ENCODE data around the gene FGF13.
A peak's percentile ranks its signal among the peaks of the same experiment; 100 is the strongest.

Gene FGF13

GRCh38 chrX:138754861-138755260 lies 43.3 kb upstream of the FGF13 start:
- Histone ChIP-seq H3K9me3 (ENCODE audit: control insufficient read depth, insufficient read depth, low read length) (no peaks in the 10 kb centered on the region), H3K4me2 (ENCODE audit: low read length) (no peak overlapping the region), H3K4me1 (ENCODE audit: control insufficient read depth, low read length) (no peaks in the 10 kb centered on the region), H3F3A (ENCODE audit: control insufficient read depth, insufficient read depth) (no peaks in the 10 kb centered on the region), H3K4me3 (ENCODE audit: low read length) (no peak overlapping the region), H4K20me1 (ENCODE audit: control insufficient read depth, insufficient read depth, low read depth, low read length) (no peaks in the 10 kb centered on the region), H3K27ac (ENCODE audit: low read depth, low read length) (no peak overlapping the region), H3K79me2 (ENCODE audit: control insufficient read depth, low read length) (no peaks in the 10 kb centered on the region), H3K9me2 (replicated peaks; ENCODE audit: control insufficient read depth, low read length) (no peaks in the 10 kb centered on the region), H3K27me3 (ENCODE audit: control insufficient read depth, low read length) (no peaks in the 10 kb centered on the region), H3K36me3 (ENCODE audit: control insufficient read depth, low read length) (no peaks in the 10 kb centered on the region)
- no peak for TF ChIP-seq CTCF (IDR thresholded peaks at IDR 0.05; ENCODE audit: low read depth, low read length, poor library complexity, severe bottlenecking)
- no peak for TF ChIP-seq EZH2phosphoT487 (IDR thresholded peaks at IDR 0.05; ENCODE audit: borderline replicate concordance, low read length)

DNA sequence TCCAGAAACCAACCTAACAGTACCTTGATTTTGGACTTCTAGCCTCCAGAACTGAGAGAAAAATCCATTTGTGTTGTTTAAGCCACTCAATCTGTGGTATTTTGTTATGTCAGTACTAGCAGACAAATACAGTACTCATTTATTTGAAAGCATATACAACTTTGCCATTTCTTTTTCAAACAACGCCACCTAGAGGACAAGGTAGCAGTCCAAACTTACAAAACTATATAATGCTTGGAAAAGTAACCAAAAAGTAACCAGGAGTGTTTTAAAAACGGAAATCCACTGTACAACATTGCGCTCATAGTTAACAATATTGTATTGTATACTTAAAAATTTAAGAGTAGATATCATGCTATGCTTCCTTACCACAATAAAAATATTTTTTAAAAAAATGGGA lies 37.0 kb upstream of the FGF13 start:
- no peak overlapping the region for H3K4me2 ChIP-seq (ENCODE audit: low read length)
- H3K9me2 ChIP-seq (replicated peaks; ENCODE audit: control insufficient read depth, low read length): no peaks in the 10 kb centered on the region
- no peaks in the 10 kb centered on the region for H4K20me1 ChIP-seq (ENCODE audit: control insufficient read depth, insufficient read depth, low read depth, low read length)
- H3K4me3 ChIP-seq (ENCODE audit: low read length): no peak overlapping the region
- no peaks in the 10 kb centered on the region for H3F3A ChIP-seq (ENCODE audit: control insufficient read depth, insufficient read depth)
- no peaks in the 10 kb centered on the region for H3K79me2 ChIP-seq (ENCODE audit: control insufficient read depth, low read length)
- no peak overlapping the region for H3K27ac ChIP-seq (ENCODE audit: low read depth, low read length)
- no peaks in the 10 kb centered on the region for H3K4me1 ChIP-seq (ENCODE audit: control insufficient read depth, low read length)
- no peaks in the 10 kb centered on the region for H3K36me3 ChIP-seq (ENCODE audit: control insufficient read depth, low read length)
- no peaks in the 10 kb centered on the region for H3K27me3 ChIP-seq (ENCODE audit: control insufficient read depth, low read length)
- H3K9me3 ChIP-seq (ENCODE audit: control insufficient read depth, insufficient read depth, low read length): no peaks in the 10 kb centered on the region
- TF ChIP-seq CTCF (IDR thresholded peaks at IDR 0.05; ENCODE audit: low read depth, low read length, poor library complexity, severe bottlenecking) (peak; percentile 51), EZH2phosphoT487 (IDR thresholded peaks at IDR 0.05; ENCODE audit: borderline replicate concordance, low read length) (no peak)

DNA sequence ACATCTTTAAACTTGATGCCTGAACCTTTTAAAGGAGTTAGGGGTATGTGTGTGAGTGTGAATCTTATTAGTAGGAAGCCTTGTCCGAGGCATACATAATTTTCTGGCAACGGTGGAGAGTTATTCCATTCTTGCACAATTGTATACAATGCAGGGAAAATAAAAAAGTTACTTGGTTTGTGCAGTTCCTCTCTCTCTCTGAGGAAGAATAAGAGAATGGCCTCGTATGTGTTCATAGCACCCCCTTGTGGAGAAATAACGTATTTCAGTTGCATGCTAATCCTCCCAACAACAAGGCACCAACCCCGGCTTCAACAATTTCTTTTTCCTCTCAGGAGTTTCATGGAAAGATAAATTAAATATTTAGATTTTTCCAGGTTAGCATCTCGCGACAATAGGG lies 33.7 kb upstream of the FGF13 start:
- Histone ChIP-seq H3K9me2 (replicated peaks; ENCODE audit: control insufficient read depth, low read length) (no peaks in the 10 kb centered on the region), H3K4me2 (ENCODE audit: low read length) (no peak overlapping the region), H3F3A (ENCODE audit: control insufficient read depth, insufficient read depth) (no peaks in the 10 kb centered on the region), H4K20me1 (ENCODE audit: control insufficient read depth, insufficient read depth, low read depth, low read length) (no peaks in the 10 kb centered on the region), H3K79me2 (ENCODE audit: control insufficient read depth, low read length) (no peaks in the 10 kb centered on the region), H3K27ac (ENCODE audit: low read depth, low read length) (no peak overlapping the region), H3K4me3 (ENCODE audit: low read length) (no peak overlapping the region), H3K36me3 (ENCODE audit: control insufficient read depth, low read length) (no peaks in the 10 kb centered on the region), H3K4me1 (ENCODE audit: control insufficient read depth, low read length) (no peaks in the 10 kb centered on the region), H3K27me3 (ENCODE audit: control insufficient read depth, low read length) (no peaks in the 10 kb centered on the region), H3K9me3 (ENCODE audit: control insufficient read depth, insufficient read depth, low read length) (no peaks in the 10 kb centered on the region)
- no peak for TF ChIP-seq EZH2phosphoT487 (IDR thresholded peaks at IDR 0.05; ENCODE audit: borderline replicate concordance, low read length)
- peak; percentile 54 for TF ChIP-seq CTCF (IDR thresholded peaks at IDR 0.05; ENCODE audit: low read depth, low read length, poor library complexity, severe bottlenecking)

DNA sequence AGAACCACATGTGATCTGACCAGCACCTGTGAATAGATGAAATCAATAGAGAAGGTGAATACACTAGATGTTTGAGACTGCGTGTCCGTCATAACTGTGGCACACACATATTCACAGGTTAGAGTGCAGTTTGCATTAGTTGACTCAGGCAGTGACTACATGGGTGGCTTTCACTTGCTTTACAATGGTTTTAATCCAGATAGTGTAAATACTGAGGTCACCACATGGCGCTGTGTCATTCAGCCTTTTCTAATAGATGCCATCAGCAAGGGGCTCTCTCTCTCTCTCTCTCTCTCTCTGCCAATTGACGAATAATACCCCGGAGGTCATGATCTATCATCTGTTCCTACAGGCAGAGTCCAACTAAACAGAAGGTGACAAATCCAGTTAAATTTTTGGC lies 30.7 kb upstream of the FGF13 start:
- H3K9me2 ChIP-seq (replicated peaks; ENCODE audit: control insufficient read depth, low read length): no peaks in the 10 kb centered on the region
- H4K20me1 ChIP-seq (ENCODE audit: control insufficient read depth, insufficient read depth, low read depth, low read length): no peaks in the 10 kb centered on the region
- no peaks in the 10 kb centered on the region for H3K36me3 ChIP-seq (ENCODE audit: control insufficient read depth, low read length)
- no peak overlapping the region for H3K27ac ChIP-seq (ENCODE audit: low read depth, low read length)
- no peaks in the 10 kb centered on the region for H3K4me1 ChIP-seq (ENCODE audit: control insufficient read depth, low read length)
- no peak overlapping the region for H3K4me2 ChIP-seq (ENCODE audit: low read length)
- TF ChIP-seq CTCF (IDR thresholded peaks at IDR 0.05; ENCODE audit: low read depth, low read length, poor library complexity, severe bottlenecking) (no peak), EZH2phosphoT487 (IDR thresholded peaks at IDR 0.05; ENCODE audit: borderline replicate concordance, low read length) (no peak)
- H3K9me3 ChIP-seq (ENCODE audit: control insufficient read depth, insufficient read depth, low read length): no peaks in the 10 kb centered on the region
- H3K27me3 ChIP-seq (ENCODE audit: control insufficient read depth, low read length): no peaks in the 10 kb centered on the region
- no peaks in the 10 kb centered on the region for H3K79me2 ChIP-seq (ENCODE audit: control insufficient read depth, low read length)
- no peaks in the 10 kb centered on the region for H3F3A ChIP-seq (ENCODE audit: control insufficient read depth, insufficient read depth)
- no peak overlapping the region for H3K4me3 ChIP-seq (ENCODE audit: low read length)

All from DOHH2 (cell line).